BJ (cell line): Measurements from ENCODE around the gene ENOX1. TPM values are rescaled to one million over a fixed set of nuclear protein-coding genes. Genes with fewer than 3 reads are reported as not detected.
A peak's percentile ranks its signal among the peaks of the same experiment; 100 is the strongest.

Source experiments
- CTCF ChIA-PET: fragments of 350-600 bp; formaldehyde crosslinking; extraction: SDS; loops from one replicate; lab custom pipeline; 2021; ENCODE audit warnings: antibody characterized with exemption, inconsistent platforms; lab: Yijun Ruan, JAX
- POLR2A ChIA-PET: fragments of 300-600 bp; sonication (Branson Sonifier 250); formaldehyde crosslinking; extraction: SDS; loops from one replicate; lab custom pipeline; 2021; ENCODE audit warnings: antibody characterized with exemption; lab: Charles Lee
- DNase-seq: peaks from one replicate; pipeline ENCODE4 v3.0.0-alpha.2; 2011; ENCODE audit warnings: low read depth
- H3K27me3 ChIP-seq: 2 replicates; pipeline ENCODE4 v1.6.0; 2011; ENCODE audit warnings: low read length; ENCODE audit not compliant: control insufficient read depth, insufficient read depth
- H3K36me3 ChIP-seq: 2 replicates; pipeline ENCODE4 v1.5.1; 2011; ENCODE audit warnings: low read length; ENCODE audit not compliant: control insufficient read depth, insufficient read depth
- H3K4me3 ChIP-seq: 2 replicates; pipeline ENCODE4 v1.5.1; 2011; ENCODE audit warnings: low read depth, mild to moderate bottlenecking, control low read depth, low read length
- CTCF ChIP-seq: IDR thresholded peaks from 2 replicates; pipeline ENCODE4 v1.5.1; 2011; ENCODE audit warnings: low read depth, mild to moderate bottlenecking, control low read depth, inconsistent platforms, low read length, moderate library complexity; ENCODE audit not compliant: insufficient read depth
- polyA plus RNA-seq: library from polyadenylated mRNA; depleted of rRNA; stranded (reverse); fragments of >200 nt; gene quantifications from 2 replicates; pipeline ENCODE4 v1.2.3, GENCODE V29; 2011

Gene ENOX1
- polyA plus RNA-seq, 1 experiment = 2.1 TPM

DNA sequence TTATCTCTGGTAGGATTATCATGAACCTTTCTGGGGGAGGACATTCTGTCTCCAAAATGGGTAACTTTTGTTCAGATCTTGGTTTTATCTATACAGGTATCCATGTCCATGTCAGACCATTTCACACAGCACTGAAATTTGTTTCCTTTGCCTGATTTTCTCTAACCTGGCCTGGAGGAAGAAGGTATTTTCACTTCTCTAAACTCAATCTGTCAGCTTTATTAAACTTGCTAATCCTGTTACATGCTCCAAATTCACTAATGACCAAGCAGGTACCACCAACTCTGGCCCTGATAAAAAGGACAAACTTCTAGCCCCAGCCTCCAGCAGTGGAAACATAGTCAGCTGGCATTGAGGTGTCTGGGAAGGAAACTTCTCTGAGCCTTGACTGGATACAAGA, 529.0 kb downstream of the ENOX1 start:
- DNase-seq = no peak
- no peaks in the 10 kb centered on the region for H3K36me3 ChIP-seq
- no peak for TF ChIP-seq CTCF
- CTCF ChIA-PET = interaction anchor here (1.0 to 1.4 kb wide), 2 partner anchors 10 to 11 kb away, joined by 3 read pairs; no protein-coding TSS in a partner anchor
- POLR2A ChIA-PET = no interaction called here
- H3K27me3 ChIP-seq = no peaks in the 10 kb centered on the region
- H3K4me3 ChIP-seq = no peak overlapping the region

- POLR2A ChIA-PET = no interaction called here
- no peaks in the 10 kb centered on the region for H3K36me3 ChIP-seq
- DNase-seq = no peak
- H3K27me3 ChIP-seq = no peaks in the 10 kb centered on the region
- H3K4me3 ChIP-seq = no peak overlapping the region
- no peak for TF ChIP-seq CTCF
- CTCF ChIA-PET = no interaction called here
Observed at GRCh38 chr13:43251961-43252360, 534.8 kb downstream of the ENOX1 start.

DNA sequence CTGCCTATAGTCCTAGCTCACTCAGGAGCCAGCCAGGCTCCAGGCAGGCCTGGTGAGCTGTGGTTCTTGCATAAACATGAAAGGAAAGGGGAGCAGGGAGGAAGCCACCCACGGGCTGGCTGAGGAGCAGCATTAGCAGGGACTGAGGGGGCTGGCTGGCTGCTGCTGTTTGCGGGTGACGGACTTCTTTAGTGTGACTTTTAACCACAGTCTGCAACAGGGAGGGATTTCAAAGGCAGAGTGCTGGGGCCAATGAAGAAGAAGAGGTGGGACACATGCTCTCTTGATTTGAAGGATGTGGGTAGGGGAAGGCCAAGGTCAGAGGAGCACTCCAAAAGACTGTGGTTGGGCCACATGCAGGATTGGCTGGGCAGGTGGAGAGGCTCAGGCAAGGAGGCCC, 540.4 kb downstream of the ENOX1 start:
- DNase-seq = no peak
- POLR2A ChIA-PET = no interaction called here

GRCh38 chr13:43245374-43245964, 541.3 kb downstream of the ENOX1 start:
- ChIA-PET POLR2A (no interaction called here), CTCF (no interaction called here)
- no peak for TF ChIP-seq CTCF
- H3K4me3 ChIP-seq = no peak overlapping the region
- no peaks in the 10 kb centered on the region for H3K36me3 ChIP-seq
- DNase-seq = peak; percentile 68
- H3K27me3 ChIP-seq = no peaks in the 10 kb centered on the region

More for the DNA sequence above, 540.4 kb downstream of the ENOX1 start:
- H3K27me3 ChIP-seq = no peaks in the 10 kb centered on the region
- TF ChIP-seq CTCF = no peak
- H3K4me3 ChIP-seq = no peak overlapping the region
- CTCF ChIA-PET = no interaction called here
- no peaks in the 10 kb centered on the region for H3K36me3 ChIP-seq

DNA sequence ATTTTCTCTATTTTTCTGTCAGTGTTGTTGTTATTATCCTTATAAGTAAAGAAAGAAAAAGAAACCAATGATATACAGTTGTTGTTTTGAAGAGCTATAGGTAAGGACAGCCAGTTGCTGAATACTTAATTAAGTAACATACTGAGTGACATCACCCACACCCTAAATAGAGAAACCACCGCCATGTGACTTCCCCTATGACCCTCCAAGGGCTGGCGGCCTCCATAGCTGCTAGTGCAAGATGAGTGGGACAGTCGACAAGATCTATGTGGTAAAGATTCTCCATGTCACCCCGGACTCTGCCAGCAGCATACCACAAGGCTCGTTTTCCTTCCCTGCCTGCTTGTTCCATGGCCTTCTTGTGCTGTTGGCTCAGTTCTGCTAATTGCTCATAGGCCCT, 542.3 kb downstream of the ENOX1 start:
- DNase-seq = no peak
- TF ChIP-seq CTCF = no peak
- ChIA-PET CTCF (no interaction called here), POLR2A (no interaction called here)
- no peaks in the 10 kb centered on the region for H3K36me3 ChIP-seq
- H3K27me3 ChIP-seq = no peaks in the 10 kb centered on the region
- no peak overlapping the region for H3K4me3 ChIP-seq
